Cardiac septum (tissue), 1 donor: ENCODE results near the gene CDC23. TPM values are rescaled to one million over a fixed set of nuclear protein-coding genes. Genes with fewer than 3 reads are reported as not detected.
A peak's percentile ranks its signal among the peaks of the same experiment; 100 is the strongest.
"Not testable (repeated sequence)": the region's sequence is repeated elsewhere in the genome, so short reads cannot be mapped to it uniquely, and the experiment has no call there.

Experiments
- DNase-seq: peaks from one replicate; pipeline ENCODE4 v3.0.0-alpha.2; 2020; ENCODE audit warnings: low spot score
- intact Hi-C: fragments of 100-400 bp; cut with DNase I; formaldehyde crosslinking; loops from one replicate; pipeline ENCODE4 v1.14.0; 2022
- total RNA-seq: library from RNA; stranded (reverse); fragmentation: NEBNext Ultra II Directional; extraction: Animal tissue kit (Norgen Biotek cat#: 25700); gene quantifications from one replicate; pipeline ENCODE4 v1.2.1, GENCODE V29; 2021
- donor health status: DM: no; HTN: no; CAD: no.

CDC23 gene
- total RNA-seq, 1 donor from 2014 or later = 17.9 TPM

DNA sequence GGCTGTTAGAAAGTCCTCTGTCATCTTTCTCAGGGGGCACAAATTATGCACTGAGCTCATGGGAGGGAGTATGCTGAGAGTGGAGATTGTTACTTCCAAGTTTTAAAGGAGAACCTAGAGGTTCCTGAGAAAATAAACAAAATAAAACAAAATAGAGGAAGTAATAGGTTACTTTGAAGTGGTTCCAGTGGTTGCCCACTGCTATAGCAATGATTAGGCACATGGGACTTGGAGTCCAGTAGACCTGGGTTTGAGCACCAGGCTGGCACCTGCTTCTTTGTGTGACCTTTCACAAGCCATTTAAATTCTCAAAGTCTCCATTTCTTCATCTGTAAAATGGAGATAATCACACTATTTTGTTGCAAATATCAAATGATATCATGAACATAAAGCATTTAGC lies 13.8 kb upstream of the CDC23 start:
- intact Hi-C loops = no loop called here
- peak; percentile 4 for DNase-seq

DNA sequence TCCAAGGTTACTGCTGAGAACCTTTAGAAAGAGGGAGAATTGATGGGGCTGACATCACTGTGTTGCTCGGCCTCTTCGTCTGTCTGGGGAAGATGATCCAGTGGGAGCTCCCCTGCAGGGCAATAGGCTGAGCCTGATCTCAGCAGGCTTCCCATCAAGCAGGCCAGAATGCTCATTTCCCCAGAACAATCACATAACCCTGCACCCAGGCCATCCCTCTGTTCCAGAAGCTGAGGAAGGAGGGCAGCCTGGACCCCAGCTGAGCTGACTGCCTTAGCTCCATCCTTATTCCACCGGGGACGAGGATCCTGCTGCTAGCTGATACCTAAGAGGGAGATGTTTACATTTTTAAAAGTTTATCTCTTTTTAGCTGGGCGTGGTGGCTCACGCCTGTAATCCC lies 11.6 kb upstream of the CDC23 start:
- DNase-seq = no peak
- intact Hi-C loops = loop anchor here (5.0 kb wide), 1 partner anchor 188 kb away; no protein-coding TSS in a partner anchor

DNA sequence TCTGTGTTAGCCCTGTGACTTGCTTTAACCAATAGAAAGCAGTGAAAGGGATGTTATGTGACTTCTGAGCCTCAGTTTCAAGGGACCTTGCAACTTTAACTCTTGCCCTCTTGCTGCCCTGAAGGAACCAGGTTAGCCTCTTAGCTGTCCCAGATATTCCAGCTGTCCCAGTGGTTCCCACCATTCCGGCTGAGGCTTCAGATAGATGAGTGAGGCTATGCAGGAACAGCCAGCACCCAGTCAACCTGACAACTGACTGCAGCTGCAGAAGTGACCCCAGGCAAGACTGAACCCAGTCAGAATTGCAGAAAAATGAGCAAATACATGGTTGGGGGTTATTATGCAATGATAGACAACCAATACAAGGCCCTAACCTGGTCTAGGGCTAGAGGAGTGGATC lies 10.4 kb upstream of the CDC23 start:
- intact Hi-C loops = loop anchor here (2.0 to 5.0 kb wide), 2 partner anchors 59 to 189 kb away; no protein-coding TSS in a partner anchor
- no peak for DNase-seq

DNA sequence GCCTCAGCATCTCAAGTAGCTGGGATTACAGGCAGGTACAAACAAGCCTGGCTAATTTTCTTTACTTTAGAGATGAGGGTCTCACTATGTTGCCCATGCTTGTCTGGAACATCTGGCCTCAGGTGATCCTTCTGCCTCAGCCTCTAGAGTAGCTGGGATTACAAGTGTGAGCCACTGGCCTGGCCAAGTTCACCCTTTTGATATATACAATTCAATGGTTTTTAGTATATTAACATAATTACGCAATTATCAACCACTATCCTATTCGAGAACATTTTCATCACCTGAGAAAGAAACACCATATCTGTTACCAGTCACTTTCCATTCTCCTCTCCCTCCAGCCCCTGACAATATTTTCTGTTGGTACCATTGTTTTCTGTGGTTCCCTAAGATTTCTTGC lies 3.7 kb upstream of the CDC23 start:
- no peak for DNase-seq

DNA sequence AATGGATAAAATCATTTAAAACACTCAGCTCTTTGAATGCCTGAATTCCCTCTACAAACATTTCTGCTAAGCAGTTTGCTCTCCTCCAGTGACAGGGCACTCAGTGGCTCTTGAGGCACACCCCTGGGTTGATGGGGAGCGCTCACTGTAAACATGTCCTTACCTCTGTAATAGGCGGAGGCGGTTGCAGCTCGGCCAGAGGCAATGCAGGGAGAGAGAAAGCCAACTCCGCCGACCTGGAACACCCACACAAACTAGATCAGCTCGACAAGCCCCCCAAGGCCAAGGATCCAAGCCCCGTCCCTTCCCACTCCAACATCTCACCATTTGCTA lies 329 bp downstream of the CDC23 start:
- intact Hi-C loops = no loop called here
- no peak for DNase-seq

More for the DNA sequence above, 3.7 kb upstream of the CDC23 start:
- intact Hi-C loops = no loop called here

DNA sequence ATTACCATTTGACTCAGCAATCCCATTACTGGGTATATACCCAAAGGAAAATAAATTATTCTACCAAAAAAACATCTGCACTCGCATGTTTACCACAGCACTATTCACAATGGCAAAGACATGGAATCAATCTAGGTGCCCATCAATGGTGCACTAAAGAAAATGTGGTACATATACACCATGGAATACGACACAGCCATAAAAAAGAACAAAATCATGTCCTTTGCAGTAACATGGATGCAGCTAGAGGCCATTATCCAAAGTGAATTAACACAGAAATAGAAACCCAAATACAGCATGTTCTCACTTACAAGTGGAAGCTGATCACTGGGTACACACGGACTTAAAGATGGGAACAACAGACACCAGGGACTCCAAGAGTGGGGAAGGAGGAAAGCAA lies 2.1 kb downstream of the CDC23 start:
- intact Hi-C loops = no loop called here
- no peak for DNase-seq

DNA sequence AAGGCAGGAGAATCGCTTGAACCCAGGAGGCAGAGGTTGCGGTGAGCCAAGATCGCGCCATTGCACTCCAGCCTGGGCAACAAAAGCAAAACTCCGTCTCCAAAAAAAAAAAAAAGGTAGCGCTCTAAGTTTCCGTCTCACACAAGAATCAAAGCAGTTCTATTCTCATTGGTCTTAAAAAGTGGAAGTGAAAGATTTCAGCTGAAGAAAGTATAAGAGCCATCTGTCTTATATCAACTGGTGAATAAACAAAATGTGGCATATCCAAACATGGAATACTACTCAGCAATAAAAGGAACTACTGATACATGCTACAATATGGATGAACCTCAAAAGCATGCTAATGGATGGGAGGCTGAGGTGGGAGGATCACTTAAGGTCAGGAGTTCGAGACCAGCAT lies 19.3 kb downstream of the CDC23 start:
- intact Hi-C loops, DNase-seq: not testable (repeated sequence)

DNA sequence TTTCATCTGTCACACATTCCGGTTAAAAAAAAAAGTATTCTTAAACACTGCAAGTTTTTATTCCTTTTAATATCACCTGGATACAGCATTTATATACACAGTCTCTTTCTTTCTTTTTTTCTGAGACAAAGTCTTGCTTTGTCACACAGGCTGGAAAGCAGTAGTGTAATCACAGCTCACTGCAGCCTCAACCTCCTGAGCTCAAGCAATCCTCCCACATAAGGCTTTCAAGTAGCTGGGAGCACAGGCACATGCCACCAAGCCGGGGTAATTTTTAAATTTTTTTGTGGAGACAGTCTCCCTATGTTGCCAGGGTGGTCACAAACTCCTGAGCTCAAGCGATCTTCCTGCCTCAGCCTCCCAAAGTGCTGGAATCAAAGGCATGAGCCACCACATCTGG lies 20.3 kb downstream of the CDC23 start:
- intact Hi-C loops = no loop called here
- DNase-seq = no peak

DNA sequence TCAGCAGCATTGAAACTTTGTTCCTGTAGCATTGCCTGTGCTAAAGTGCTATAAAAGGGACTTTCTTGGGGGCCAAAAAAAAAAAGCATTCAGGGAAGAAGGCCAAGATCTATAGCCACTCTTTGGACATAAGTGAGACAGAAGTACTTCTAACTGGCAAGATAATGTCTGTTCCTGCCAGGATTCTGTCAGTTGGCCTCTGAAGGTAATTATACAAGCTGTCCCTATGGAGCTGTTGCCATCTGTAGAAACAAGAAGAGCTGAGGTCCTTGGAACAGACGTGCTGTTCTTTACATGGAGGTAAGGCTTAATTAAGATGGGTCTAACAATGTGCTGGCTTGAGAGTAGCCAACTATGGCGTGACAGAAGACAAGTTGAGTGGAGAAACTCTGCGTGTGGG lies 24.5 kb downstream of the CDC23 start:
- intact Hi-C loops = no loop called here
- no peak for DNase-seq

DNA sequence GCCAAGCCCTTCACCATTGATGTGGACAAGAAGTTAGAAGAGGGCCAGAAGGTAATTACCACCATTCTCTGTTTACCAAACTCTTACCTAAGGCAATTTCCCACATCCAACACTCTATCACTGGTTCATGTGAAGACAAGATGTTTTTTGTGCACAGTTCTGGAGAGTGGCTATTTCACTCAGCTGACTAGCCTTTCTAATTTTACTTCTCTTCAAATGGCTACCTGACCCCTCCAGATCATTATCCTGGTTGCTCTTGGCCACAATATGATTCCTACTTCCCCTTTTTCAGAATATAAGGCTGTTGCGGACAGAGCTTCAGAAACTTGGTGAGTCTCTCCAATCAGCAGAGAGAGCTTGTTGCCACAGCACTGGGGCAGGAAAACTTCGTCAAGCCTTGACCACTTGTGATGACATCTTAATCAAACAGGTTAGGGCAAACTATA lies 27.1 kb downstream of the CDC23 start:
- intact Hi-C loops = no loop called here
- DNase-seq = no peak

DNA sequence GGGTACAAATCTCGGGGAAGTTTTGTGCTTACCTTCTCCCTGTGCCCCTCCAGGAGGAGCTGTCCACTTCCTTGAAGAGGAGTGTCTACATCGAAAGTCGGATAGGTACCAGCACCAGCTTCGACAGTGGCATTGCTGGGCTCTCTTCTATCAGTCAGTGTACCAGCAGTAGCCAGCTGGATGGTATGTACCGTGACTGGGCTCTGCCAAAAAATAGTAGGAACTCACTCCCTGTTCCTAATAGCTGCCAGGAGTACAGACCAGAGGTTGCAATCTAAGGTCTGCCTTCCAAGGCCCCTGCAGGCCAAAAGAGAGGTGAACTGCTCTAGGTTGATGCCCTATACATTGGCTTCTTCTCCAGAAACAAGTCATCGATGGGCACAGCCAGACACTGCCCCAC lies 30.3 kb downstream of the CDC23 start:
- intact Hi-C loops = no loop called here
- no peak for DNase-seq

DNA sequence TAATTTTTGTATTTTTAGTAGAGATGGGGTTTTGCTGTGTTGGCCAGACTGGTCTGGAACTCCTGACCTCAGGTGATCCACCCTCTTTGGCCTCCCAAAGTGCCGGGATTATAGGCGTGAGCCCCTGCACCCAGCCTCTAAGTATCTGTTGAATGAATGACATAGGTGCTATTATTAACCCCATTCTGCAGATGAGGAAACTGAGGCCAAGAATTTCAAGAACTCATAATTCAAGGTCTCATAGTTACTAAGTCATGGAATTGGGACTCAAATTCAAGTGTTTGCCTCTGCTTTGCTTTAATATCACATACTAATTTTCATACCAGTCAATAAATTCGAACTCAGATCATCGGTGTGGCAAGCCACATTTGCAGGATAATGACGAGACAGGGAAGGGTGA lies 32.3 kb downstream of the CDC23 start:
- DNase-seq = no peak
- intact Hi-C loops = no loop called here

DNA sequence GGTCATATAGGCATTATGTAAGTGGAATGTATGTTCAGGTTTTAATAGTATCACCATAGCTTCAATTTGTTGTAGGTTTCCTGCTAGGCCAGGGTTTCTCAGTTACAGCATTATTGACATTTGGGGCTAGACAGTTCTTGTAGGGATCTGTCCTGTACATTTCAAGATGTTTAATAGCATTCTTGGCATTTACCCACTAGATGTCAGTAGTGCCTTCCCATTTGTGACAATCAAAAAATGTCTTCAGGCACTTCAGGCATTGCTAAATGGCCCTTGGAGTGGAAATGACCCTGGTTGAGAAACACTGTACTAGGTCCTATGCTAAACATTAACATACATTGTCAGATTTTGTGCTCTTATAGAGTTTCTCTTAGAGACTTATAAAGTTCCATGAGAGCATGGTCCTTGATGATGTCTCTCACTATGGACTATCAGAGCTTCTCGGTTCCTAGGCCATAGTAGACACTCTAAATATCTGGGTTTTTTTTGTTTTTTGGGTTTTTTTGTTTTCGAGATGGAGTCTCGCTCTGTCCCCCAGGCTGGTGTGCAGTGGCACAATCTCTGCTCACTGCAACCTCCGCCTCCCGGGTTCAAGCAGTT lies 32.8 kb downstream of the CDC23 start:
- intact Hi-C loops = no loop called here
- DNase-seq = no peak

DNA sequence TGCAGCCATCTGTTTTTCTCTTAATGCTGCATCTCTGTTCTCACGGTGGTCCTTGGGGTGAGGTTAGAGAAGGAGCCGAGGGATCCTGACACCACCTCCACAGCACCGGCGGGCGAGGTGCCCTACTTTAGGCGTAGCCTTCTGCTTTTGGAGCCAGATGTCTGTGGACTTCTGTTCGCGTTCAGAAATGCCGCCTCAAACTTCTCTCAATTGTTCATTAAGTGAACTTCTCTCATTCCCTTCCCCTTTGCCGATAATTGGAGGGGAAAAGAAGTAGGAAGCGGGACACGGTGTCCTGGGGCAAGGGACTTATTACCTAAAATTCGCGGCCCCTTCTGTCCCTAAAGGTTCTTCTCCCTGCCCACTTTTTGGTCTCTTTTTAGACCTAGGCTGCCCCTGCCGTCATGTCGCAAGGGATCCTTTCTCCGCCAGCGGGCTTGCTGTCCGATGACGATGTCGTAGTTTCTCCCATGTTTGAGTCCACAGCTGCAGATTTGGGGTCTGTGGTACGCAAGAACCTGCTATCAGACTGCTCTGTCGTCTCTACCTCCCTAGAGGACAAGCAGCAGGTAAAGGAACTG lies 33.8 kb downstream of the CDC23 start:
- intact Hi-C loops = loop anchor here (5.0 kb wide), 1 partner anchor 158 kb away; the partner anchor contains the start of gene FAM53C
- no peak for DNase-seq

DNA sequence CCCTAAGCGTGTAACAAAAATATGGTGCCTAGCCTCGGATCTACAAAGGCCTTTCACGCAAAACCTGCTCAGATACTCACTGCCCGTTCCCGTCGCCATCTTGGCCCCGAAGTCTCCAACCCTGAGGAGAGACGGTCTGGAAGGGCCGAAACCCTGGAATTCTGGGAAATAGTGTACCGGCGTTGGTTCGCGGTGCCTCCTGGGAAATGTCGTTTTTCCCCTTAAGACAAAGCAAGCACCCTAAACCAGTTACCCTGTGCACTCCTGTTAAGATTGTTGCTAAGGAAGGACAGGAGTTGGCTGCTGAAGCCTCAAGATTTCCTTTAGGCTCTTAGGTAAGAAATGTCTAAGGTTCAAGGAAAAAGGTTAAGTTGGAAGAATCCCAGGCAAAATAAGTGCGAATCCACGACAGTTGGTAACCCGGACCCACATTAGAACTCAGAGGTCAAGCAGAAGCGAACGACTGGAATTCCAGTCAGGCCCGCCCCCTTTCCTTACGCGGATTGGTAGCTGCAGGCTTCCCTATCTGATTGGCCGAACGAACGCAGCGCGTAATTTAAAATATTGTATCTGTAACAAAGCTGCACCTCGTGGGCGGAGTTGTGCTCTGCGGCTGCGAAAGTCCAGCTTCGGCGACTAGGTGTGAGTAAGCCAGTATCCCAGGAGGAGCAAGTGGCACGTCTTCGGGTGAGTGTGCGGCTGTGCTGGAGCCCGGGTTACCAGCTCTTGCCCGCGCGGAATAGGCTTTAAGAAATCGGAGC lies 34.4 kb downstream of the CDC23 start, which contains the start of the genes BRD8 and KIF20A:
Gene BRD8, minus strand, starts transcription at position 115 of the 761 bp plus-strand sequence. Its CDS starts 16 bp downstream, at position 99.
Gene KIF20A, plus strand, starts transcription at position 597 of the 761 bp plus-strand sequence. CDS start 569 bp downstream, outside the sequence.
- DNase-seq = peak; percentile 97
- intact Hi-C loops = loop anchor here (5.0 kb wide), 1 partner anchor 159 kb away; the partner anchor contains the start of gene FAM53C

DNA sequence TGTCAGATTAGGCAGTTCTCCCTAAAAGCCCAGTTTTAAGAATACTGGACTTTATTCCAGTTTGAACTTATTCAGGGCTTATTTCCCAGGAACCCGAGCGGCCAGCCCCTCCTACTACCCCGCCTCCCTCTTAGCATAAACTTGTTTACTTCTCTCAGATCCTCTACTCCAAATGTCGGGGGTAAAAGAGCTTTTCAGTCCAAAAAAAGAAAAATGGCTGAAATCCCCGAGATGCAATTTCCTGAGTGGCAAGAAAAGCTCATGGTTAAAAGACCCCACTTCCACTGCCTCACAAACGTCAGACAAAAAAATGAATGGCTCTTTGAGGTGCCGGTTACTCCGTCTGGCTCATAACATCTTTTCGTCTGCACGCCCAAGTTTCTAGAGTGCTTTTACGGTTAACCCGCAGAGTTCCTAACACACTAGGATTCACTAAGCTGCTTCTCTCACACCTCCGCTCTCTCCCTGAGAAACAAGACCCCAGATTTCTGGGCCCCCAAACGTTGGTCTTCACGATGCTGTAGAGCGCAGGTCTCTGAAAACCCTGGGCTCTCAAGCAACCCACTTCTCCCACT lies 35.1 kb downstream of the CDC23 start:
- intact Hi-C loops = loop anchor here (5.0 kb wide), 1 partner anchor 159 kb away; the partner anchor contains the start of gene FAM53C
- no peak for DNase-seq

DNA sequence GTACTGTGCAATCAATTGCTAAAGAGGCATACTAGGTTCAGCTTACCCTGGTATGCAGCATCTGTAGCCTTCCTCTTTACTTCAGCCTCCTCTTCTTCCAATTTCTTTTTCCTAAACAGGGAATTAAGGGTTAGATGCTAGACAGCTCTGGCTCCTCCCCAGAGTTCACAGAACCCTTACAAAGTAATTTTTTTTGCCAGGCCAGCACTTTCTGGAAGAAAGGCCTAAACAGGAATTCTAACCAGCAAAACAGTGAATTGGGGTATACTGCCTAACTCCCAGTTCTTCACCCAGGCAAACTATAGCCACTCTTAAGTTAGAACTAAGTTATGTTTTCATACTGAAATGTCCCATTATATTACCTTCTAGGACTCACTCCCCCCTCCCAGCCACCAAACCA lies 42.8 kb downstream of the CDC23 start:
- DNase-seq = no peak
- intact Hi-C loops = no loop called here

DNA sequence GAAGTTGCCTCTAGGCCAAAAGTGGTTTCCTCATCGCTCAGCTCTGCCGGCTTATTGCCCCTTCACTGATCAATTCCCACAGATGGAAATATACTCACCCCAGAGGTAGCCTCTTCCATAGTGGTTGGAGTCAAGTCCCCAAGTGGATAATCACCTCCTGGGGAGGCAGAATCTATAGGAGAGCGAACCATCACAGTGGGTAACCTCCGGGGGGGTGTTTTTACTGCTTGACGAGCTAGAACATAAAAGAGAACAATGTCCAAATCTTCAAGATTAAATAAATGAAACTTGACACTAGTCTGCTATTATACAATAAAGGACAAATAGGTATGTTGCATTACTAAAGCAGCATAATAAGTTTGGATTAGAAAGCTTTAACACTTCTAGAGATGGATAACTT lies 44.0 kb downstream of the CDC23 start:
- intact Hi-C loops = no loop called here
- no peak for DNase-seq

DNA sequence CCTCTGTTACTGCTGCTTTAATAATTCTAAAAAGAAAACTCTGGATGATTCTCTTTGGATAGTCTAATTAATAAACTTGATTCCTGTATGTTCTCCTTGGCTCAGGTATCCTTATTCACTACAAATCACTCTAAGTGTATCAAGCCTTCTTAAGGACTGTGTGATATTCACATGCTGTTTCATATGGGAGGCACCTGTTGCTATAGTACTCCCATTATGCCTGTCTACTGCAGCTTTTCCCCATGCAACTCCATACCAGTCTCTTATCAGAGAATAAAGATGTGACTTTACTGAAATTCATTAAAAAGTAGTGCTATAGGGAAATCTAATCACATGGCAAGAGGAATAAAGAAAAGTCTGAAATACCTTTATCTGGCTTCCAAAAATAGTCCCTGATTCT lies 49.4 kb downstream of the CDC23 start:
- intact Hi-C loops = no loop called here
- DNase-seq = no peak

DNA sequence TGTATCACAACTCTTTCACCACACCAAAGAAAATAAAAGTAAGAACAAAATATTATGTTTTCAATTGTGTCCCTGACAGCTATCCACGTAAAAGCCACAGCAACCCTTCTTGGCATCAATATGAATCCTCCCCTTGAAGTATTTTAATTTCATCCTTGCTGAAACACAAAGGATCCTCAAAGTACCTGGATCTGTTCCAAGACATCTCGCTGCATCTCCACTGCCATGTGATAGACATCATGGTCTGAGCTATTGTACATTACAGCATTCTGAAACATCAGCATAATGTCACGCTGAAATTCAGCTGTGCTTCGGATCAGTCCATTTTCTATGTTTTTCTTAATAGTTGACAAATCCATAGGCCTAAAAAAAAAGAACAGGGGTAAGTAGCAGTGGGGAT lies 52.4 kb downstream of the CDC23 start:
- DNase-seq = no peak
- intact Hi-C loops = no loop called here
